Nucleus accumbens (tissue), 56 donors: ENCODE data around the gene CACNA2D1.
"Not testable (repeated sequence)": the region's sequence is repeated elsewhere in the genome, so short reads cannot be mapped to it uniquely, and the experiment has no call there.

Experiments used
- DNase-seq, 56 donors: peaks; one replicate each; lab custom pipeline; 2025; lab: John Stamatoyannopoulos, UW

The CACNA2D1 gene

GRCh38 chr7:82140608-82141007 is 303.0 kb downstream of the CACNA2D1 start:
- DNase-seq, result not testable (repeated sequence)

GRCh38 chr7:82131215-82131614 is 312.4 kb downstream of the CACNA2D1 start:
- DNase-seq, result no peak

- DNase-seq, result no peak
These were observed 314.5 kb downstream of the CACNA2D1 start for GRCh38 chr7:82129091-82129490.

- DNase-seq, result no peak
These were observed 315.0 kb downstream of the CACNA2D1 start for GRCh38 chr7:82128546-82128945.

- DNase-seq, result no peak
These were observed 317.0 kb downstream of the CACNA2D1 start for GRCh38 chr7:82126576-82126975.

- DNase-seq, result no peak
These were observed 319.1 kb downstream of the CACNA2D1 start for GRCh38 chr7:82124445-82124844.

- no peak for DNase-seq
These were observed 321.3 kb downstream of the CACNA2D1 start for GRCh38 chr7:82122275-82122674.

- no peak for DNase-seq
These were observed 329.3 kb downstream of the CACNA2D1 start for GRCh38 chr7:82114237-82114636.

GRCh38 chr7:82110146-82110840 is 333.3 kb downstream of the CACNA2D1 start:
- no peak for DNase-seq

- DNase-seq, result no peak
These were observed 334.3 kb downstream of the CACNA2D1 start for GRCh38 chr7:82109288-82109687.

GRCh38 chr7:82106201-82106600 is 337.4 kb downstream of the CACNA2D1 start:
- DNase-seq, result no peak

- DNase-seq, result no peak
These were observed 338.1 kb downstream of the CACNA2D1 start for GRCh38 chr7:82105463-82105862.

- no peak for DNase-seq
These were observed 345.2 kb downstream of the CACNA2D1 start for GRCh38 chr7:82098414-82098813.

- DNase-seq, result no peak
These were observed 352.4 kb downstream of the CACNA2D1 start for GRCh38 chr7:82091126-82091684.

- no peak for DNase-seq
These were observed 356.5 kb downstream of the CACNA2D1 start for GRCh38 chr7:82087099-82087498.

- no peak for DNase-seq
These were observed 358.5 kb downstream of the CACNA2D1 start for GRCh38 chr7:82085116-82085515.

GRCh38 chr7:82081644-82082224 is 361.8 kb downstream of the CACNA2D1 start:
- no peak for DNase-seq

GRCh38 chr7:82080254-82080927 is 363.2 kb downstream of the CACNA2D1 start:
- DNase-seq, result no peak

GRCh38 chr7:82079527-82079926 is 364.1 kb downstream of the CACNA2D1 start:
- no peak for DNase-seq

- no peak for DNase-seq
These were observed 364.8 kb downstream of the CACNA2D1 start for GRCh38 chr7:82078807-82079206.

- no peak for DNase-seq
These were observed 372.1 kb downstream of the CACNA2D1 start for GRCh38 chr7:82071468-82071867.
